ENCODE results near the gene NRAP. TPM values are rescaled to one million over a fixed set of nuclear protein-coding genes. Genes with fewer than 3 reads are reported as not detected.

The NRAP gene
- total and polyA plus RNA-seq, 4 donors = 0.05 to 0.13 (median 0.10) TPM

GRCh38 chr10:113661332-113661731 is 2.5 kb downstream of the NRAP start:
- H3K27me3 ChIP-seq (ENCODE audit: control insufficient read depth in 4 of 4, insufficient read depth in 4 of 4, low read length in 3 of 4) = no peaks in the 10 kb centered on the region
- no peak overlapping the region for H3K9ac ChIP-seq (ENCODE audit: low read depth in 1 of 2, low read length in 2 of 2)
- no peaks in the 10 kb centered on the region for H3K9me3 ChIP-seq (ENCODE audit: control insufficient read depth in 4 of 4, low read length in 3 of 4)
- no peaks in the 10 kb centered on the region for H3K4me1 ChIP-seq (ENCODE audit: control insufficient read depth in 4 of 4, insufficient read depth in 4 of 4, low read length in 3 of 4)
- 95% methylated on average over 2 of the region's 2 CpGs for WGBS
- no peaks in the 10 kb centered on the region for H3K36me3 ChIP-seq (ENCODE audit: control insufficient read depth in 4 of 4, insufficient read depth in 3 of 4, low read depth in 1 of 4, low read length in 3 of 4)
- DNase-seq (ENCODE audit: low spot score) = no peak
- TF ChIP-seq REST (IDR thresholded peaks at IDR 0.05) = no peak
- no peak for TF ChIP-seq FOXA1 (IDR thresholded peaks at IDR 0.05)
- TF ChIP-seq RAD21 (IDR thresholded peaks at IDR 0.05) = no peak
- no peak for TF ChIP-seq GABPA (IDR thresholded peaks at IDR 0.05 in 1 of 2, conservative IDR thresholded peaks at IDR 0.05 in 1 of 2)
- TF ChIP-seq JUND (IDR thresholded peaks at IDR 0.05) = no peak
- TF ChIP-seq FOXA2 (IDR thresholded peaks at IDR 0.05) = no peak
- TF ChIP-seq YY1 (IDR thresholded peaks at IDR 0.05) = no peak
- no peak for TF ChIP-seq RXRA (IDR thresholded peaks at IDR 0.05)
- no peak for TF ChIP-seq SP1 (IDR thresholded peaks at IDR 0.05)
- no peak for TF ChIP-seq TAF1 (conservative IDR thresholded peaks at IDR 0.05)
- TF ChIP-seq HNF4G (IDR thresholded peaks at IDR 0.05) = no peak
- TF ChIP-seq ATF3 (IDR thresholded peaks at IDR 0.05) = no peak
- no peak for TF ChIP-seq MAX (IDR thresholded peaks at IDR 0.05)
- H3K27ac ChIP-seq (ENCODE audit: low read depth in 1 of 2, low read length in 2 of 2) = no peak overlapping the region
- H3K4me3 ChIP-seq (ENCODE audit: low read depth in 1 of 3, low read length in 3 of 3) = no peak overlapping the region

- H3K27me3 ChIP-seq (ENCODE audit: control insufficient read depth in 4 of 4, insufficient read depth in 4 of 4, low read length in 3 of 4) = no peaks in the 10 kb centered on the region
- H3K9me3 ChIP-seq (ENCODE audit: control insufficient read depth in 4 of 4, low read length in 3 of 4) = no peaks in the 10 kb centered on the region
- no peak for DNase-seq (ENCODE audit: low spot score)
- H3K4me1 ChIP-seq (ENCODE audit: control insufficient read depth in 4 of 4, insufficient read depth in 4 of 4, low read length in 3 of 4) = no peaks in the 10 kb centered on the region
- H3K27ac ChIP-seq (ENCODE audit: low read depth in 1 of 2, low read length in 2 of 2) = no peak overlapping the region
- H3K9ac ChIP-seq (ENCODE audit: low read depth in 1 of 2, low read length in 2 of 2) = no peak overlapping the region
- H3K4me3 ChIP-seq (ENCODE audit: low read depth in 1 of 3, low read length in 3 of 3) = no peak overlapping the region
- TF ChIP-seq RAD21 (IDR thresholded peaks at IDR 0.05) = no peak
- no peak for TF ChIP-seq YY1 (IDR thresholded peaks at IDR 0.05)
- no peak for TF ChIP-seq HNF4G (IDR thresholded peaks at IDR 0.05)
- TF ChIP-seq JUND (IDR thresholded peaks at IDR 0.05) = no peak
- TF ChIP-seq HNF4A (conservative IDR thresholded peaks at IDR 0.05) = no peak
- no peak for TF ChIP-seq MAX (IDR thresholded peaks at IDR 0.05)
- TF ChIP-seq NR2F2 (IDR thresholded peaks at IDR 0.05) = no peak
- TF ChIP-seq ATF3 (IDR thresholded peaks at IDR 0.05) = no peak
- TF ChIP-seq CTCF (IDR thresholded peaks at IDR 0.05; ENCODE audit: low read depth, low read length, missing input control) = no peak
- TF ChIP-seq RXRA (IDR thresholded peaks at IDR 0.05) = no peak
- no peaks in the 10 kb centered on the region for H3K36me3 ChIP-seq (ENCODE audit: control insufficient read depth in 4 of 4, insufficient read depth in 3 of 4, low read depth in 1 of 4, low read length in 3 of 4)
Observed at GRCh38 chr10:113657544-113657943, 6.3 kb downstream of the NRAP start.

All from liver (tissue), 9 donors.